ENCODE measurements around the gene TTC28. TPM values are rescaled to one million over a fixed set of nuclear protein-coding genes. Genes with fewer than 3 reads are reported as not detected.

Gene TTC28
- total and polyA plus RNA-seq, 10 of the 15 experiments (the other 5 are each of a cell fraction or from before 2014, with no cell fraction given), result 0.15 to 8.4 (median 1.4) TPM

DNA sequence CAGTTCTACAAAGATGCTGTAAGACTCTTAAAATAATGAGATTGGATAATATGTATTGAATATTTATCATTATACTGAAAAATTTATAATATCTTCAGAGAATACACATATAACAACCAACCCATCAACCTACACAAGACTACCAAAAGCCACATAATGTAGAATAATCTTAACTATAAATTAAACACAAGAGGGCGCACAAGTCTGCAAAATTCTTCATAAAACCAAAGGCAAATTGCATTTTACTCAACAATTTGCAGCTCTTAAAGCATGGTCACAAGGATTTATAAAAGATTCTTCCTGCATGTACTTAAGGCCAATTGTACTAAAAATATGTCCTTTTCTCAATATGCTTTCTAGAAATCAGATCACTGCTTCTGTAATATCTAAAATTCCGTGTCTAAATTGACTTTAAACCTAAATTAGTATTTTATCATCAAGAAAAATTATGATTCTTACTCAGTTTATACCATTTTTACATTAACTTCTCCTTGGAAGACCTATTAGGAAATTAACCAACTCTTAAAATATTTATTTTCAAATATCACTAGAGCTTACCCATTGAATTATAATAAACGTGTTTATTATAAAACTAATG, 79.0 kb downstream of the TTC28 start:
- H2AFZ ChIP-seq (ENCODE audit: control insufficient read depth, low read depth, low read length), result no peak overlapping the region
- H3K9ac ChIP-seq (ENCODE audit: control insufficient read depth, insufficient read depth, low read length), result no peak overlapping the region
- ChIA-PET POLR2A (no interaction called here), RAD21 (ENCODE audit: unreplicated experiment) (interaction anchor here (0.6 to 3.8 kb wide), 22 partner anchors 16 to 647 kb away, joined by 3 to 67 read pairs (median 4); no protein-coding TSS in a partner anchor), CTCF (interaction anchor here (0.6 to 3.4 kb wide), 48 partner anchors 8 to 924 kb away, joined by 3 to 152 read pairs (median 4); no protein-coding TSS in a partner anchor), SMC1A (ENCODE audit: uncharacterized antibody, unreplicated experiment) (interaction anchor here (0.5 to 3.7 kb wide), 39 partner anchors 8 to 733 kb away, joined by 3 to 137 read pairs (median 3); no protein-coding TSS in a partner anchor)
- peak; percentile 59 for ATAC-seq
- H3K9me3 ChIP-seq (replicated peaks; ENCODE audit: control insufficient read depth, insufficient read depth, low read length), result no peaks in the 10 kb centered on the region
- H3K36me3 ChIP-seq (ENCODE audit: control insufficient read depth in 2 of 2, insufficient read depth in 2 of 2, low read length in 1 of 2), result no peaks in the 10 kb centered on the region
- peak; percentile 66 for FAIRE-seq
- intact Hi-C loops (cut with micrococcal nuclease; ENCODE audit: unreplicated experiment), result loop anchor here (1.0 to 10.0 kb wide), 4 partner anchors 229 to 647 kb away; no protein-coding TSS in a partner anchor
- WGBS (ENCODE audit: insufficient coverage, insufficient replicate concordance, low lambda C conversion rate, missing lambda C conversion rate), result 11% methylated on average over 3 of the region's 3 CpGs
- TF ChIP-seq, protein P1, sequence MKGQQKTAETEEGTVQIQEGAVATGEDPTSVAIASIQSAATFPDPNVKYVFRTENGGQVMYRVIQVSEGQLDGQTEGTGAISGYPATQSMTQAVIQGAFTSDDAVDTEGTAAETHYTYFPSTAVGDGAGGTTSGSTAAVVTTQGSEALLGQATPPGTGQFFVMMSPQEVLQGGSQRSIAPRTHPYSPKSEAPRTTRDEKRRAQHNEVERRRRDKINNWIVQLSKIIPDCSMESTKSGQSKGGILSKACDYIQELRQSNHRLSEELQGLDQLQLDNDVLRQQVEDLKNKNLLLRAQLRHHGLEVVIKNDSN (IDR thresholded peaks at IDR 0.05; ENCODE audit: borderline replicate concordance, extremely low read length, insufficient read depth, low read depth, low read length), result no peak
- TF ChIP-seq SPI1 (IDR thresholded peaks at IDR 0.05; ENCODE audit: borderline replicate concordance, insufficient read depth, low read depth, low read length) (no peak), POU2F2 (IDR thresholded peaks at IDR 0.05; ENCODE audit: borderline replicate concordance, low read depth, low read length) (no peak), TARDBP (IDR thresholded peaks at IDR 0.05; ENCODE audit: borderline replicate concordance) (no peak), TBL1XR1 (IDR thresholded peaks at IDR 0.05; ENCODE audit: low read depth, low read length) (no peak), TCF12 (IDR thresholded peaks at IDR 0.05; ENCODE audit: low read depth, low read length) (no peak), ZNF24 (IDR thresholded peaks at IDR 0.05) (no peak), SMC3 (IDR thresholded peaks at IDR 0.05; ENCODE audit: borderline replicate concordance, low read length) (peak; percentile 89), RAD21 (IDR thresholded peaks at IDR 0.05; ENCODE audit: insufficient read depth, low read depth, low read length) (peak; percentile 87), SREBF2 (IDR thresholded peaks at IDR 0.05; ENCODE audit: low read length) (no peak)
- TF ChIP-seq, protein P2, sequence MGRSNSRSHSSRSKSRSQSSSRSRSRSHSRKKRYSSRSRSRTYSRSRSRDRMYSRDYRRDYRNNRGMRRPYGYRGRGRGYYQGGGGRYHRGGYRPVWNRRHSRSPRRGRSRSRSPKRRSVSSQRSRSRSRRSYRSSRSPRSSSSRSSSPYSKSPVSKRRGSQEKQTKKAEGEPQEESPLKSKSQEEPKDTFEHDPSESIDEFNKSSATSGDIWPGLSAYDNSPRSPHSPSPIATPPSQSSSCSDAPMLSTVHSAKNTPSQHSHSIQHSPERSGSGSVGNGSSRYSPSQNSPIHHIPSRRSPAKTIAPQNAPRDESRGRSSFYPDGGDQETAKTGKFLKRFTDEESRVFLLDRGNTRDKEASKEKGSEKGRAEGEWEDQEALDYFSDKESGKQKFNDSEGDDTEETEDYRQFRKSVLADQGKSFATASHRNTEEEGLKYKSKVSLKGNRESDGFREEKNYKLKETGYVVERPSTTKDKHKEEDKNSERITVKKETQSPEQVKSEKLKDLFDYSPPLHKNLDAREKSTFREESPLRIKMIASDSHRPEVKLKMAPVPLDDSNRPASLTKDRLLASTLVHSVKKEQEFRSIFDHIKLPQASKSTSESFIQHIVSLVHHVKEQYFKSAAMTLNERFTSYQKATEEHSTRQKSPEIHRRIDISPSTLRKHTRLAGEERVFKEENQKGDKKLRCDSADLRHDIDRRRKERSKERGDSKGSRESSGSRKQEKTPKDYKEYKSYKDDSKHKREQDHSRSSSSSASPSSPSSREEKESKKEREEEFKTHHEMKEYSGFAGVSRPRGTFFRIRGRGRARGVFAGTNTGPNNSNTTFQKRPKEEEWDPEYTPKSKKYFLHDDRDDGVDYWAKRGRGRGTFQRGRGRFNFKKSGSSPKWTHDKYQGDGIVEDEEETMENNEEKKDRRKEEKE (IDR thresholded peaks at IDR 0.05), result no peak
- TF ChIP-seq, protein P3, sequence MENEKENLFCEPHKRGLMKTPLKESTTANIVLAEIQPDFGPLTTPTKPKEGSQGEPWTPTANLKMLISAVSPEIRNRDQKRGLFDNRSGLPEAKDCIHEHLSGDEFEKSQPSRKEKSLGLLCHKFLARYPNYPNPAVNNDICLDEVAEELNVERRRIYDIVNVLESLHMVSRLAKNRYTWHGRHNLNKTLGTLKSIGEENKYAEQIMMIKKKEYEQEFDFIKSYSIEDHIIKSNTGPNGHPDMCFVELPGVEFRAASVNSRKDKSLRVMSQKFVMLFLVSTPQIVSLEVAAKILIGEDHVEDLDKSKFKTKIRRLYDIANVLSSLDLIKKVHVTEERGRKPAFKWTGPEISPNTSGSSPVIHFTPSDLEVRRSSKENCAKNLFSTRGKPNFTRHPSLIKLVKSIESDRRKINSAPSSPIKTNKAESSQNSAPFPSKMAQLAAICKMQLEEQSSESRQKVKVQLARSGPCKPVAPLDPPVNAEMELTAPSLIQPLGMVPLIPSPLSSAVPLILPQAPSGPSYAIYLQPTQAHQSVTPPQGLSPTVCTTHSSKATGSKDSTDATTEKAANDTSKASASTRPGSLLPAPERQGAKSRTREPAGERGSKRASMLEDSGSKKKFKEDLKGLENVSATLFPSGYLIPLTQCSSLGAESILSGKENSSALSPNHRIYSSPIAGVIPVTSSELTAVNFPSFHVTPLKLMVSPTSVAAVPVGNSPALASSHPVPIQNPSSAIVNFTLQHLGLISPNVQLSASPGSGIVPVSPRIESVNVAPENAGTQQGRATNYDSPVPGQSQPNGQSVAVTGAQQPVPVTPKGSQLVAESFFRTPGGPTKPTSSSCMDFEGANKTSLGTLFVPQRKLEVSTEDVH (IDR thresholded peaks at IDR 0.05; ENCODE audit: low read depth, partially characterized antibody), result no peak
- TF ChIP-seq, protein P4, sequence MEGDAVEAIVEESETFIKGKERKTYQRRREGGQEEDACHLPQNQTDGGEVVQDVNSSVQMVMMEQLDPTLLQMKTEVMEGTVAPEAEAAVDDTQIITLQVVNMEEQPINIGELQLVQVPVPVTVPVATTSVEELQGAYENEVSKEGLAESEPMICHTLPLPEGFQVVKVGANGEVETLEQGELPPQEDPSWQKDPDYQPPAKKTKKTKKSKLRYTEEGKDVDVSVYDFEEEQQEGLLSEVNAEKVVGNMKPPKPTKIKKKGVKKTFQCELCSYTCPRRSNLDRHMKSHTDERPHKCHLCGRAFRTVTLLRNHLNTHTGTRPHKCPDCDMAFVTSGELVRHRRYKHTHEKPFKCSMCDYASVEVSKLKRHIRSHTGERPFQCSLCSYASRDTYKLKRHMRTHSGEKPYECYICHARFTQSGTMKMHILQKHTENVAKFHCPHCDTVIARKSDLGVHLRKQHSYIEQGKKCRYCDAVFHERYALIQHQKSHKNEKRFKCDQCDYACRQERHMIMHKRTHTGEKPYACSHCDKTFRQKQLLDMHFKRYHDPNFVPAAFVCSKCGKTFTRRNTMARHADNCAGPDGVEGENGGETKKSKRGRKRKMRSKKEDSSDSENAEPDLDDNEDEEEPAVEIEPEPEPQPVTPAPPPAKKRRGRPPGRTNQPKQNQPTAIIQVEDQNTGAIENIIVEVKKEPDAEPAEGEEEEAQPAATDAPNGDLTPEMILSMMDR (IDR thresholded peaks at IDR 0.05 in 2 of 3, conservative IDR thresholded peaks at IDR 0.05 in 1 of 3; ENCODE audit: control insufficient read depth in 2 of 3, extremely low read depth in 1 of 3, insufficient read depth in 1 of 3, low read depth in 3 of 3, low read length in 3 of 3), result peak; percentile 23 to 63 (median 37); a peak in 4 of 6 replicates
- no peaks in the 10 kb centered on the region for H3K27me3 ChIP-seq (replicated peaks in 1 of 2; ENCODE audit: control insufficient read depth in 2 of 2, insufficient read depth in 2 of 2, low read length in 1 of 2)
- no peak for DNase-seq (ENCODE audit: low read depth, low spot score)
- no TSS peak for BruUV-seq (replicated peaks)
- no peaks in the 10 kb centered on the region for H4K20me1 ChIP-seq (ENCODE audit: control insufficient read depth, insufficient read depth)
- H3K4me2 ChIP-seq (ENCODE audit: control insufficient read depth, insufficient read depth), result no peak overlapping the region
- no peak overlapping the region for H3K4me3 ChIP-seq
- in situ Hi-C loops (cut with MboI), result loop anchor here (5.0 kb wide), 2 partner anchors 227 to 437 kb away; no protein-coding TSS in a partner anchor
- no peaks in the 10 kb centered on the region for H3K4me1 ChIP-seq (ENCODE audit: control insufficient read depth, insufficient read depth, low read length)
- H3K79me2 ChIP-seq (ENCODE audit: control insufficient read depth, insufficient read depth, low read length), result no peaks in the 10 kb centered on the region
- no peak overlapping the region for H3K27ac ChIP-seq (ENCODE audit: control insufficient read depth, insufficient read depth)

Data from GM12878 (cell line).